K562 (cell line): Measurements from ENCODE around the gene NTN3. TPM values are rescaled to one million over a fixed set of nuclear protein-coding genes. Genes with fewer than 3 reads are reported as not detected.

Experiments used
- ATF1 ChIP-seq, 2 experiments: fragments of 450-650 bp in 1 of 2; IDR thresholded peaks; 2 replicates each; pipeline ENCODE4 v1.6.1; 2016; ENCODE audit warnings: missing compliant biosample characterization in 1 of 2, missing genetic modification characterization in 1 of 2
- CC2D1A ChIP-seq: fragments of 450-650 bp; IDR thresholded peaks from 2 replicates; pipeline ENCODE4 v1.6.1; 2017; ENCODE audit warnings: mild to moderate bottlenecking
- EP400 ChIP-seq: fragments of 450-650 bp; IDR thresholded peaks from 2 replicates; pipeline ENCODE4 v1.6.1; 2017; ENCODE audit warnings: antibody characterized with exemption, mild to moderate bottlenecking, moderate library complexity
- FOSL1 ChIP-seq: fragments of 200-800 bp; sonication (Bioruptor generic); conservative IDR thresholded peaks from 2 replicates; pipeline ENCODE4 v1.6.1; 2016; ENCODE audit warnings: missing genetic modification characterization, missing compliant biosample characterization
- NRF1 ChIP-seq, 2 experiments: fragments of 450-650 bp; IDR thresholded peaks in 1 of 2; conservative IDR thresholded peaks in 1 of 2; 2 replicates each; pipeline ENCODE4 v1.6.1; 2014; ENCODE audit warnings: mild to moderate bottlenecking in 2 of 2
- PHF20 ChIP-seq: fragments of 450-650 bp; IDR thresholded peaks from 2 replicates; pipeline ENCODE4 v1.6.1; 2018; ENCODE audit not compliant: partially characterized antibody
- PHF8 ChIP-seq: fragments of 200-600 bp; sonication (generic); IDR thresholded peaks from 2 replicates; pipeline ENCODE4 v1.6.1; 2012; ENCODE audit warnings: mixed run types, mild to moderate bottlenecking, inconsistent platforms, low read length, moderate library complexity, borderline replicate concordance
- RB1 ChIP-seq: fragments of 450-650 bp; IDR thresholded peaks from 2 replicates; pipeline ENCODE4 v1.6.1; 2017; ENCODE audit warnings: low read depth, mild to moderate bottlenecking
- TAF7 ChIP-seq: fragments of 450-650 bp; IDR thresholded peaks from 2 replicates; pipeline ENCODE4 v1.6.1; 2016; ENCODE audit warnings: missing genetic modification characterization, missing compliant biosample characterization
- TAL1 ChIP-seq: fragments of 450-650 bp; IDR thresholded peaks from 2 replicates; pipeline ENCODE4 v1.6.1; 2016; ENCODE audit warnings: mild to moderate bottlenecking
- ZBTB1 ChIP-seq: sonication (generic); formaldehyde crosslinking; IDR thresholded peaks from 2 replicates; pipeline ENCODE4 v1.8.1; 2023; ENCODE audit warnings: missing genetic modification reagents, low read depth, mild to moderate bottlenecking, borderline replicate concordance
- ZNF239 ChIP-seq: fragments of 250-450 bp; sonication (Bioruptor Pico); IDR thresholded peaks from 2 replicates; pipeline ENCODE4 v1.4.0; 2020; ENCODE audit warnings: mild to moderate bottlenecking
- polyA plus RNA-seq, 8 experiments: library from polyadenylated mRNA; depleted of rRNA in 4 of 8; stranded (reverse) in 5 of 8; unstranded in 3 of 8; fragments of >200 nt; fragmentation: Nextera tagmentation in 2 of 8; fragmentation: Illumina TruSeq in 1 of 8; extraction: Ambion mirVana in 2 of 8; extraction: Trizol in 1 of 8; gene quantifications; 2 replicates each; pipeline versions ENCODE4 v1.2.1 to v1.2.3, GENCODE V29; 2011 to 2014; ENCODE audit warnings: inconsistent platforms in 1 of 8, missing spikeins in 1 of 8
- total RNA-seq, 7 experiments: library from RNA; depleted of rRNA in 6 of 7; stranded (reverse); fragments of >200 nt in 6 of 7; fragmentation: Illumina TruSeq in 2 of 7; extraction: Trizol in 2 of 7; gene quantifications; 2 replicates each; pipeline versions ENCODE4 v1.2.1 to v1.2.3, GENCODE V29; 2011 to 2021; ENCODE audit warnings: low replicate concordance in 1 of 7
- TF ChIP-seq, protein P1 (sequence below): fragments of 200-800 bp; sonication (Bioruptor generic); IDR thresholded peaks from 2 replicates; pipeline ENCODE4 v1.6.1; 2017; ENCODE audit warnings: missing genetic modification characterization, missing compliant biosample characterization
- TF ChIP-seq, protein P2 (sequence below), 2 experiments: IDR thresholded peaks; 2 replicates each; pipeline ENCODE4 v1.6.1; 2011; ENCODE audit warnings: borderline replicate concordance in 1 of 2, control low read depth in 1 of 2, low read depth in 1 of 2, low read length in 1 of 2, mild to moderate bottlenecking in 1 of 2, mixed read lengths in 1 of 2, moderate library complexity in 1 of 2; ENCODE audit not compliant: insufficient read depth in 1 of 2, insufficient read length in 1 of 2, poor library complexity in 1 of 2, severe bottlenecking in 1 of 2; ENCODE audit errors: extremely low read depth in 1 of 2
- TF ChIP-seq, protein P3 (sequence below): sonication (generic); formaldehyde crosslinking; IDR thresholded peaks from 2 replicates; pipeline ENCODE4 v1.8.1; 2023; ENCODE audit warnings: mild to moderate bottlenecking, missing genetic modification reagents
- TF ChIP-seq, protein P4 (sequence below): fragments of 450-650 bp; formaldehyde crosslinking; IDR thresholded peaks from 2 replicates; pipeline ENCODE4 v1.4.0; 2020; ENCODE audit warnings: mild to moderate bottlenecking, moderate library complexity
- TF ChIP-seq, protein P5 (sequence below): fragments of 250-450 bp; sonication (Bioruptor Pico); IDR thresholded peaks from 2 replicates; pipeline ENCODE4 v1.9.0; 2021; ENCODE audit warnings: mild to moderate bottlenecking, inconsistent platforms

The NTN3 gene
- total and polyA plus RNA-seq, 9 of the 15 experiments (the other 6 are each of a cell fraction or from before 2014, with no cell fraction given), result not detected

DNA sequence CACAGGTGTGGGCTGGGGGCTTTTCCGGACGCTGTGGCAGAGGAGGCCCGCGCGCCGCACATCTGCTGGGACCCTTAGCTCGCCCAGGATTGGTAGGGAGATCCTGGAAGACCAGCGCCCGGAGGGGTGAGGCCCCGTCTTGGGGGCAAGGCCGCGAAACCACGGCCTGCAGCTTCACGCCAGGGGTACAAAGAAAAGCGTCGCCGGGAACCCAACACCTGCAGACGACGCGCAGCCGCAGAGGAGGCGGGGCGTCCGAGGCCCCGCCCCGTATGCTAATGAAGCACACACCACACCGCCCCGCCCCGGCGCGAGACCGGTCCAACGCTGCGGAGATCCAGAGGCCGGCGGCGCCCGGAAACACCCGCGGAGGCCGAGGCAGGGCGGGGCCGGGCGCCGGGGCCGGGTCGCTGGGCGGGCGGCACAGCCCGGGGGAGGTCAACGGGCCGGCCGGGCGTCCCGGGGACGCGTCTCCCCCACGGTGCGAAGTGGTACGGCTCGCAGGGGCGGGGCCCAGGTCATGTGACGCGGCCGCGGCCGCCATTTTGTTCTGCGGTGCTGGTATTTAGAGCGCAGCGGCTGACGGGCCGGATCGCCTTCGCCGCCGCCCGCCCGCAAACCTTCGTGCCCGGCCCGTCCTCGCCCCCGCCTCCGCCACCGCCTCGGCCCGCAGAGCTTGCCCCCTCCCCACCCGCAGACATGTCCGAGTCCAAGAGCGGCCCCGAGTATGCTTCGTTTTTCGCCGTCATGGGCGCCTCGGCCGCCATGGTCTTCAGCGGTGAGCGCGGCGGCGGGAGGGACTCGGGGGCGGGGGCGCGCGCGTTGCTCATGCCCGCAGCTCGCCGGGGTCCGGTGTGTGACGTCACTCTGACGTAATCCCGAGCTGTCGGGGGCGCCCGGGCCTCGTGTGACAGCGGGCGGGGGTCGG is 42.6 kb downstream of the NTN3 start, which contains the start of gene ATP6V0C (continued):
- TF ChIP-seq PHF8 (peak; percentile 79), PHF20 (peak; percentile 76), TAL1 (no peak), FOSL1 (tag) (peak; percentile 47; the same call in 1 of the 2 replicates), ZBTB1 (CRISPR knock-in tag) (0 out of 2 replicates have a peak, but pooled peaks have one; percentile 59), ATF1 (CRISPR knock-in tag; IDR thresholded peaks at IDR 0.05) (peak; percentile 53; the same call in 1 of the 2 replicates), ATF1 (tag; IDR thresholded peaks at IDR 0.05) (peak; percentile 97), CC2D1A (no peak), RB1 (peak; percentile 91), TAF7 (0 out of 2 replicates have a peak, but pooled peaks have one; percentile 24), NRF1 (conservative IDR thresholded peaks at IDR 0.05 in 1 of 2, IDR thresholded peaks at IDR 0.05 in 1 of 2) (peak; percentile 94 to 95), EP400 (peak; percentile 71; the same call in 1 of the 2 replicates), ZNF239 (CRISPR knock-in tag) (no peak)
- TF ChIP-seq, protein P1, sequence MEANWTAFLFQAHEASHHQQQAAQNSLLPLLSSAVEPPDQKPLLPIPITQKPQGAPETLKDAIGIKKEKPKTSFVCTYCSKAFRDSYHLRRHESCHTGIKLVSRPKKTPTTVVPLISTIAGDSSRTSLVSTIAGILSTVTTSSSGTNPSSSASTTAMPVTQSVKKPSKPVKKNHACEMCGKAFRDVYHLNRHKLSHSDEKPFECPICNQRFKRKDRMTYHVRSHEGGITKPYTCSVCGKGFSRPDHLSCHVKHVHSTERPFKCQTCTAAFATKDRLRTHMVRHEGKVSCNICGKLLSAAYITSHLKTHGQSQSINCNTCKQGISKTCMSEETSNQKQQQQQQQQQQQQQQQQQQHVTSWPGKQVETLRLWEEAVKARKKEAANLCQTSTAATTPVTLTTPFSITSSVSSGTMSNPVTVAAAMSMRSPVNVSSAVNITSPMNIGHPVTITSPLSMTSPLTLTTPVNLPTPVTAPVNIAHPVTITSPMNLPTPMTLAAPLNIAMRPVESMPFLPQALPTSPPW (CRISPR knock-in tag), result peak; percentile 76
- TF ChIP-seq, protein P2, sequence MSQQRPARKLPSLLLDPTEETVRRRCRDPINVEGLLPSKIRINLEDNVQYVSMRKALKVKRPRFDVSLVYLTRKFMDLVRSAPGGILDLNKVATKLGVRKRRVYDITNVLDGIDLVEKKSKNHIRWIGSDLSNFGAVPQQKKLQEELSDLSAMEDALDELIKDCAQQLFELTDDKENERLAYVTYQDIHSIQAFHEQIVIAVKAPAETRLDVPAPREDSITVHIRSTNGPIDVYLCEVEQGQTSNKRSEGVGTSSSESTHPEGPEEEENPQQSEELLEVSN (IDR thresholded peaks at IDR 0.05; ENCODE audit: borderline replicate concordance in 1 of 2, extremely low read depth in 1 of 2, insufficient read depth in 1 of 2, insufficient read length in 1 of 2, low read depth in 1 of 2, low read length in 1 of 2, poor library complexity in 1 of 2, severe bottlenecking in 1 of 2), result peak; percentile 13 to 70
- TF ChIP-seq, protein P3, sequence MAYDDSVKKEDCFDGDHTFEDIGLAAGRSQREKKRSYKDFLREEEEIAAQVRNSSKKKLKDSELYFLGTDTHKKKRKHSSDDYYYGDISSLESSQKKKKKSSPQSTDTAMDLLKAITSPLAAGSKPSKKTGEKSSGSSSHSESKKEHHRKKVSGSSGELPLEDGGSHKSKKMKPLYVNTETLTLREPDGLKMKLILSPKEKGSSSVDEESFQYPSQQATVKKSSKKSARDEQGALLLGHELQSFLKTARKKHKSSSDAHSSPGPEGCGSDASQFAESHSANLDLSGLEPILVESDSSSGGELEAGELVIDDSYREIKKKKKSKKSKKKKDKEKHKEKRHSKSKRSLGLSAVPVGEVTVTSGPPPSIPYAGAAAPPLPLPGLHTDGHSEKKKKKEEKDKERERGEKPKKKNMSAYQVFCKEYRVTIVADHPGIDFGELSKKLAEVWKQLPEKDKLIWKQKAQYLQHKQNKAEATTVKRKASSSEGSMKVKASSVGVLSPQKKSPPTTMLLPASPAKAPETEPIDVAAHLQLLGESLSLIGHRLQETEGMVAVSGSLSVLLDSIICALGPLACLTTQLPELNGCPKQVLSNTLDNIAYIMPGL (CRISPR knock-in tag), result peak; percentile 71; the same call in 1 of the 2 replicates
- TF ChIP-seq, protein P4, sequence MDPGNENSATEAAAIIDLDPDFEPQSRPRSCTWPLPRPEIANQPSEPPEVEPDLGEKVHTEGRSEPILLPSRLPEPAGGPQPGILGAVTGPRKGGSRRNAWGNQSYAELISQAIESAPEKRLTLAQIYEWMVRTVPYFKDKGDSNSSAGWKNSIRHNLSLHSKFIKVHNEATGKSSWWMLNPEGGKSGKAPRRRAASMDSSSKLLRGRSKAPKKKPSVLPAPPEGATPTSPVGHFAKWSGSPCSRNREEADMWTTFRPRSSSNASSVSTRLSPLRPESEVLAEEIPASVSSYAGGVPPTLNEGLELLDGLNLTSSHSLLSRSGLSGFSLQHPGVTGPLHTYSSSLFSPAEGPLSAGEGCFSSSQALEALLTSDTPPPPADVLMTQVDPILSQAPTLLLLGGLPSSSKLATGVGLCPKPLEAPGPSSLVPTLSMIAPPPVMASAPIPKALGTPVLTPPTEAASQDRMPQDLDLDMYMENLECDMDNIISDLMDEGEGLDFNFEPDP (CRISPR knock-in tag), result no peak
- TF ChIP-seq, protein P5, sequence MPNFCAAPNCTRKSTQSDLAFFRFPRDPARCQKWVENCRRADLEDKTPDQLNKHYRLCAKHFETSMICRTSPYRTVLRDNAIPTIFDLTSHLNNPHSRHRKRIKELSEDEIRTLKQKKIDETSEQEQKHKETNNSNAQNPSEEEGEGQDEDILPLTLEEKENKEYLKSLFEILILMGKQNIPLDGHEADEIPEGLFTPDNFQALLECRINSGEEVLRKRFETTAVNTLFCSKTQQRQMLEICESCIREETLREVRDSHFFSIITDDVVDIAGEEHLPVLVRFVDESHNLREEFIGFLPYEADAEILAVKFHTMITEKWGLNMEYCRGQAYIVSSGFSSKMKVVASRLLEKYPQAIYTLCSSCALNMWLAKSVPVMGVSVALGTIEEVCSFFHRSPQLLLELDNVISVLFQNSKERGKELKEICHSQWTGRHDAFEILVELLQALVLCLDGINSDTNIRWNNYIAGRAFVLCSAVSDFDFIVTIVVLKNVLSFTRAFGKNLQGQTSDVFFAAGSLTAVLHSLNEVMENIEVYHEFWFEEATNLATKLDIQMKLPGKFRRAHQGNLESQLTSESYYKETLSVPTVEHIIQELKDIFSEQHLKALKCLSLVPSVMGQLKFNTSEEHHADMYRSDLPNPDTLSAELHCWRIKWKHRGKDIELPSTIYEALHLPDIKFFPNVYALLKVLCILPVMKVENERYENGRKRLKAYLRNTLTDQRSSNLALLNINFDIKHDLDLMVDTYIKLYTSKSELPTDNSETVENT (CRISPR knock-in tag), result peak; percentile 82
